VCaP (cell line): Measurements from ENCODE around the gene AFG3L2.

ENCODE experiments used
- H3K27ac ChIP-seq: fragments of 450-650 bp; 2 replicates; pipeline ENCODE4 v1.5.1; 2017
- TF ChIP-seq, protein P1 (sequence below): fragments of 450-650 bp; conservative IDR thresholded peaks from 2 replicates; pipeline ENCODE4 v1.5.1; 2017; ENCODE audit warnings: mild to moderate bottlenecking, moderate library complexity

The AFG3L2 gene

DNA sequence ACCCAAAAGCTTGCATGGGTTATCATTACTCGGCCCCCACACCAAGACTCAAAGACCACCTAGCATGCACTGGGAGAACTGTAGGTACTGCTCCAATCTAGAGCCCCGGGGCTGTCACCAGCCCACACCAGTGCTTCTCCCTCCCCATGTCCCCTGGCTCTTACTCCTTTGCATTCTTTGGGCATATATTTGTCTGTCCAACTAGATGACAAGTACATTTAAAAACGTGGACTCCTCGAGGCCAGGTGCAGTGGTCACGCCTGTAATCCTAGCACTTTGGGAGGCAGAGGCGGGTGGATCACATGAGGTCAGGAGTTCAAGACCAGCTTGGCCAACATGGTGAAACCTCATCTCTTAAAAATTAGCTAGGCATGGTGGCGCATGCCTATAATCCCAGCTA lies 7.8 kb downstream of the AFG3L2 start:
- TF ChIP-seq, protein P1, sequence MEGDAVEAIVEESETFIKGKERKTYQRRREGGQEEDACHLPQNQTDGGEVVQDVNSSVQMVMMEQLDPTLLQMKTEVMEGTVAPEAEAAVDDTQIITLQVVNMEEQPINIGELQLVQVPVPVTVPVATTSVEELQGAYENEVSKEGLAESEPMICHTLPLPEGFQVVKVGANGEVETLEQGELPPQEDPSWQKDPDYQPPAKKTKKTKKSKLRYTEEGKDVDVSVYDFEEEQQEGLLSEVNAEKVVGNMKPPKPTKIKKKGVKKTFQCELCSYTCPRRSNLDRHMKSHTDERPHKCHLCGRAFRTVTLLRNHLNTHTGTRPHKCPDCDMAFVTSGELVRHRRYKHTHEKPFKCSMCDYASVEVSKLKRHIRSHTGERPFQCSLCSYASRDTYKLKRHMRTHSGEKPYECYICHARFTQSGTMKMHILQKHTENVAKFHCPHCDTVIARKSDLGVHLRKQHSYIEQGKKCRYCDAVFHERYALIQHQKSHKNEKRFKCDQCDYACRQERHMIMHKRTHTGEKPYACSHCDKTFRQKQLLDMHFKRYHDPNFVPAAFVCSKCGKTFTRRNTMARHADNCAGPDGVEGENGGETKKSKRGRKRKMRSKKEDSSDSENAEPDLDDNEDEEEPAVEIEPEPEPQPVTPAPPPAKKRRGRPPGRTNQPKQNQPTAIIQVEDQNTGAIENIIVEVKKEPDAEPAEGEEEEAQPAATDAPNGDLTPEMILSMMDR: no peak
- H3K27ac ChIP-seq: no peak overlapping the region

DNA sequence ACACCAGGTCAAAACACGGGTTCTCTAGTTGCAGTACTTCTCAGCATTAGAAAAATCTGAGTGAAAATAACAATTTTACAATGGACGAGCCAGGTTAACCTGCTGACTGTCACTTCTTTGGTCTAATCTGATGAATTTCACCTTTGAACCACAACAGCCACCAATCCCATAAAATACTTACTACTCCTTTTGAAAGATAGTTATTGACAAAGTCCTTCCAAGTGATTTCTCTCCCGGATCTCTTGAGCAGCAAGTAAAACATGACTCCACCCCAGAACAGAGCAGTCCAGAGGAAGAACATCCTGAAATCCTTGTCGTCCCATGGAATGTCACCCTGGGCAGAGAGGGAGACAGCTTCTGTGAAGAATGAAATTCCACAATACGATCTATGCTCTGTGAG lies 10.2 kb downstream of the AFG3L2 start:
- TF ChIP-seq, protein P1: no peak
- no peak overlapping the region for H3K27ac ChIP-seq

DNA sequence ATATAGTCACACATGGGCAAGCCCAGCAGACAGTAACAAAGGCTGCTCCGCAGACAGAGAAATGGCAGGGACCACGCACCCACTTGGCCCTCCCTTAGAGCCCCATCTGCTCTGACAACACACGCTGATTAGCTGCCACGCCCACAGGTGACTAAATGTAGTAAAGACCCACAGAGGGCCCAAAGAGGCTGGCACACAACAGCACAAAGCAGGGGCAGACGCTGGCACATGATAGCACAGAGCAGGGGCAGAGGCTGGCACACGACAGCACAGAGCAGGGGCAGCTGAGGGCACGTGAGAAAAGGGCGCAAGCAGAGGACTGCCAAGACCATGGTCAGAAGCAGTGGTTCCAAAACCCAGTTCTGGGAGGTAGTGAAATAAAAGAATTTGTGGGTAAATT lies 10.6 kb downstream of the AFG3L2 start:
- TF ChIP-seq, protein P1: no peak
- H3K27ac ChIP-seq: no peak overlapping the region

DNA sequence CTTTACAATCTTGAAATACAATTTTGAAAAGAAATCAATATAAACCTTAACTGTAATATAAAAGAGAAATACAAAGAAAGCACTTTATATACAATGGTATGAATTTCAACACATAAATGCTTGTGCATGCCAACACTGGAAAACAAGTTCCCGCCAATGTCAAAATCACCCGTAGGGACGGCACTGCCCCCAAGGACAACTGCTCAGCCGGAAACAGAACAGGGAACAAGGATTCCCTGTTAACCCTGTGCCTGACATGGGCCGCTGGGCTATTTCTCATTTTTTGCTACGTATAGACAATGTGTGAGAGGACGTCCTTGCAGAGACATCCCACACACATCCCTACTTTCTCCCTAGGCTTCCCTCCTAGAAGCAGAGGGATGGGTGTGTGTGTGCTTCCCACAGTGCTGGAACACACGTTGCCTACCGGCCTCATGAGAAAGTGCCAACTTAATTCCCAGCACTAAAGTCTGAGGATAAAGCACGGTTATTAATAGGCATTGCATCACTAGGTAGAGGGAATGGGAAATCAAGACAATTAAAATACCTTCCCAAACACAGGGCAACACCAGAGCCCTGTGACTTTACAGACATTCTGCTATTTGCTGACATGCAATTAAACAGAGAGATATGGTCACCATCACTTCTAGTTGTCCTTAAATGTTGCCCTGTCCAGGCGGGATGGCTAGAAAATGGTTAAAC lies 14.4 kb downstream of the AFG3L2 start:
- TF ChIP-seq, protein P1: no peak
- no peak overlapping the region for H3K27ac ChIP-seq

DNA sequence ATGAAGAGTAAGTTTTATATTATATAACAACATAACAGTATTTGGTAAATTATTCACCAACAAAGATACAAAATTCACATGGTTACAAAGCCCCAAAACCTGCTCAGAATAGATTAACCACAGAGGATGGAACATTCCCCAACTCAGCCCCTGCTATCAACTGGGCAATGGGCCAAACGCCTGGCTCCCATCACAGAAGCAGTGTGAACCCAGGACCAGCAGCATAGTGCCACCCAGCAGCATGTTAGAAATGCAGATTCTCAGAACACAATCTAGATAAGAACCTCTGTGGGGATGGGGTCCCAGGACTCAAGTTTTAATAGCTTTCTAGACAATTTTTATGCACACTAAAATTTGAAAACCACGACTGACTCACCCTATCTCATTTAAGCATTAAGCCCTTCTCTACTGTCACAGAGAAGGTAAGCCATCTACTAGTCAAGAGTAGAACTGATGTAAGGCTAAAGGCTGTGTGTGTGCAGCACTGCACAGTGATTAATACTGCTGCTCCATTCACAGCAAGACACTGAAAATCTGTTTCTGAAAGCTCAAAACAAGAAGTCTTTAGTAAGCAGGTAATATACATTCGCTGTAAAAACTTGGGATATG lies 15.2 kb downstream of the AFG3L2 start:
- no peak overlapping the region for H3K27ac ChIP-seq
- TF ChIP-seq, protein P1: no peak

DNA sequence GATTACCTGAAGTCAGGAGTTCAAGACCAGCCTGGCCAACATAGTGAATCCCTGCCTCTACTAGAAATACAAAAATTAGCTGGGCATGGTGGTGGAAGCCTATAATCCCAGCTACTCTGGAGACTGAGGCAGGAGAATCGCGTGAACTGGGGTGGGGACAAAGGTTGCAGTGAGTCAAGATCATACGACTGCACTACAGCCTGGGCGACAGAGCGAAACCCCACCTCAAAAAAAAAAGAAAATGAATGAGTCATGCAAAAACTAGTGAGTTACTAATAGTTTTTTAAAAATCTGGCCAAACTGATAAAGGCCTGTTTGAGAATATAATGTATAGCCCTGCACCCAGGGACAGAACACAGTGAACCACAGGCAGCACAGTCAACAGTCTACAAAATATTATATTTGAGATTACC lies 17.5 kb downstream of the AFG3L2 start:
- no peak overlapping the region for H3K27ac ChIP-seq
- TF ChIP-seq, protein P1: no peak

DNA sequence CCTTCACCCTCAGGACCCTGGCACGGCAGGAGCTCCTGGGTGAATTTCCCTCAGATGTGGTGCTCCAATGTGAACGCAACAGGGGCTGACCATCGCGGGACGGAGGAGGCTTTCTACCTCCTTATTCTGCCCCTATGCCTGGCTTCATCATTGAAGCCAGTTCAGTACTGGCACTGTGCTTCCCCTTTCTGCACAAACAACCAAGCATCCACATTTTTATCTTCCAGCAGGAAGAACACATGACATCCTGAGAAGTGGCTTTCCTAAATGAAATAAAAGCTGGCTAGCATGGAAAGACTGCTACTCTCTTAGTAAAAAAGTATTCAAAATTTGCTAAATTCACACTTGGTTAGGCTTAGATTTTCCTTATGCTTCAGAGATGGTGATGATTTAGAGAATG lies 24.8 kb downstream of the AFG3L2 start:
- H3K27ac ChIP-seq: no peak overlapping the region
- TF ChIP-seq, protein P1: no peak
